Sigmoid colon (tissue), 7 donors: ENCODE measurements around the gene CA11. TPM values are rescaled to one million over a fixed set of nuclear protein-coding genes. Genes with fewer than 3 reads are reported as not detected.
A peak's percentile ranks its signal among the peaks of the same experiment; 100 is the strongest.

Experiments
- DNase-seq: peaks from one replicate; pipeline ENCODE4 v3.0.0-alpha.2; 2019
- H3K27ac ChIP-seq, 4 donors: fragments of 200-600 bp; sonication (generic); one replicate each; pipeline ENCODE4 v1.5.1; 2016 to 2019; ENCODE audit warnings: mild to moderate bottlenecking in 1 of 4
- H3K27me3 ChIP-seq, 3 donors: fragments of 200-600 bp; sonication (generic); one replicate each; pipeline ENCODE4 v1.5.1; 2019; ENCODE audit warnings: mild to moderate bottlenecking in 1 of 3
- H3K36me3 ChIP-seq, 4 donors: fragments of 200-600 bp; sonication (generic); one replicate each; pipeline ENCODE4 v1.5.1; 2016 to 2019
- H3K4me1 ChIP-seq, 4 donors: fragments of 200-600 bp; sonication (generic); one replicate each; pipeline ENCODE4 v1.5.1; 2017 to 2019
- H3K4me3 ChIP-seq, 4 donors: fragments of 200-600 bp; sonication (generic); one replicate each; pipeline ENCODE4 v1.5.1; 2017 to 2019; ENCODE audit warnings: mild to moderate bottlenecking in 2 of 4, moderate library complexity in 1 of 4
- H3K9me3 ChIP-seq, 4 donors: fragments of 200-600 bp in 3 of 4; sonication (generic) in 3 of 4; one replicate each; pipeline versions ENCODE4 v1.5.1 to v1.6.1; 2013 to 2019
- EP300 ChIP-seq, 4 donors: sonication (generic); formaldehyde crosslinking; IDR thresholded peaks; one replicate each; pipeline ENCODE4 v1.6.1; 2017; ENCODE audit warnings: antibody characterized with exemption in 4 of 4
- POLR2A ChIP-seq, 2 donors: fragments of 450-650 bp; IDR thresholded peaks; one replicate each; pipeline ENCODE4 v1.6.1; 2016; ENCODE audit warnings: antibody characterized with exemption in 2 of 2, mild to moderate bottlenecking in 2 of 2, moderate library complexity in 2 of 2
- POLR2AphosphoS5 ChIP-seq, 4 donors: sonication (generic); formaldehyde crosslinking; IDR thresholded peaks; one replicate each; pipeline ENCODE4 v1.6.1; 2017; ENCODE audit warnings: antibody characterized with exemption in 4 of 4
- WGBS, 2 donors: extraction: QIAGEN DNeasy Blood & Tissue Kit; methylation state at CpG; one replicate each; pipeline ENCODE4 v1.1.7; 2013; 5-methylcytosine and 5-hydroxymethylcytosine counted together
- intact Hi-C: fragments of 100-400 bp; cut with DNase I; formaldehyde crosslinking; loops from one replicate; pipeline ENCODE4 v1.15.1; 2023
- polyA plus RNA-seq, 3 donors: library from polyadenylated mRNA; stranded (reverse); fragments of 200-250 nt; gene quantifications; one replicate each; pipeline ENCODE4 v1.2.3, GENCODE V29; 2013
- total RNA-seq, 4 donors: library from RNA; depleted of rRNA; stranded (reverse); fragments of >200 nt; gene quantifications; one replicate each; pipeline ENCODE4 v1.1.0, GENCODE V29; 2016
- TF ChIP-seq, protein P1 (sequence below), 4 experiments: fragments of 450-650 bp in 3 of 4; fragments of 200-600 bp in 1 of 4; IDR thresholded peaks; one replicate each; pipeline ENCODE4 v1.5.1; 2016 to 2019; ENCODE audit warnings: antibody characterized with exemption in 4 of 4, mild to moderate bottlenecking in 3 of 4, moderate library complexity in 2 of 4
- donor health status: healthy with polysubstance abuse.
- donor health status: Bipolar disorder and iron deficiency.
- donor health status: healthy.

The CA11 gene
- total and polyA plus RNA-seq, 7 donors, result 2.1 to 29.6 (median 13.2) TPM

DNA sequence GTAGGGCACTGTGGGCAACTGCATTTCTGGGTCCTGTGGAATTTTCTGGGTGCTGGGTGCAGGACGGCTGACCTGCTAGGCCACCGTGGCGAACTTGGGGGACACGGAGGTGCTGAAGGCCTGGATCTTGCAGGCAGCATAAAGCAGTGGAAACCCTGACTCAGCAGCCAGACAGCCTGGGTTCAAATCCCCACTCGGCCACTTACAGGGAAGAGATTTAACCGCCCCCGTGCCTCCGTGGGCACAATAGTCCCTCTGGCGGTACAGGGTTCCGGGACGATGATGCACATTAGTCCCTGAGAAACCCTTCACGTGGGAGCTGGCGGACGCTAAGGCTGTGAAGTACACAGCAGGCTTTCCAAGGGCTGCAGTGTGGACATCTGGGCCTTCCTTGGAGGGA lies 34.1 kb downstream of the CA11 start:
- no peak for TF ChIP-seq EP300 (IDR thresholded peaks at IDR 0.05)
- no peak for TF ChIP-seq POLR2AphosphoS5 (IDR thresholded peaks at IDR 0.05)
- TF ChIP-seq POLR2A (IDR thresholded peaks at IDR 0.05), result no peak
- TF ChIP-seq, protein P1, sequence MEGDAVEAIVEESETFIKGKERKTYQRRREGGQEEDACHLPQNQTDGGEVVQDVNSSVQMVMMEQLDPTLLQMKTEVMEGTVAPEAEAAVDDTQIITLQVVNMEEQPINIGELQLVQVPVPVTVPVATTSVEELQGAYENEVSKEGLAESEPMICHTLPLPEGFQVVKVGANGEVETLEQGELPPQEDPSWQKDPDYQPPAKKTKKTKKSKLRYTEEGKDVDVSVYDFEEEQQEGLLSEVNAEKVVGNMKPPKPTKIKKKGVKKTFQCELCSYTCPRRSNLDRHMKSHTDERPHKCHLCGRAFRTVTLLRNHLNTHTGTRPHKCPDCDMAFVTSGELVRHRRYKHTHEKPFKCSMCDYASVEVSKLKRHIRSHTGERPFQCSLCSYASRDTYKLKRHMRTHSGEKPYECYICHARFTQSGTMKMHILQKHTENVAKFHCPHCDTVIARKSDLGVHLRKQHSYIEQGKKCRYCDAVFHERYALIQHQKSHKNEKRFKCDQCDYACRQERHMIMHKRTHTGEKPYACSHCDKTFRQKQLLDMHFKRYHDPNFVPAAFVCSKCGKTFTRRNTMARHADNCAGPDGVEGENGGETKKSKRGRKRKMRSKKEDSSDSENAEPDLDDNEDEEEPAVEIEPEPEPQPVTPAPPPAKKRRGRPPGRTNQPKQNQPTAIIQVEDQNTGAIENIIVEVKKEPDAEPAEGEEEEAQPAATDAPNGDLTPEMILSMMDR (IDR thresholded peaks at IDR 0.05), result no peak
- 88 to 93% methylated on average over 14 of the region's 14 CpGs for WGBS, 2 donors
- no peak overlapping the region for H3K4me3 ChIP-seq
- H3K9me3 ChIP-seq, result no peaks in the 10 kb centered on the region
- intact Hi-C loops, result no loop called here
- H3K27me3 ChIP-seq, result no peaks in the 10 kb centered on the region
- peaks cover 0 to 15% (median 10%) of the 10 kb centered on the region in 4 donors for H3K4me1 ChIP-seq
- no peak for DNase-seq
- H3K27ac ChIP-seq, result no peak overlapping the region
- peaks cover 10 to 23% (median 20%) of the 10 kb centered on the region in 4 donors for H3K36me3 ChIP-seq

DNA sequence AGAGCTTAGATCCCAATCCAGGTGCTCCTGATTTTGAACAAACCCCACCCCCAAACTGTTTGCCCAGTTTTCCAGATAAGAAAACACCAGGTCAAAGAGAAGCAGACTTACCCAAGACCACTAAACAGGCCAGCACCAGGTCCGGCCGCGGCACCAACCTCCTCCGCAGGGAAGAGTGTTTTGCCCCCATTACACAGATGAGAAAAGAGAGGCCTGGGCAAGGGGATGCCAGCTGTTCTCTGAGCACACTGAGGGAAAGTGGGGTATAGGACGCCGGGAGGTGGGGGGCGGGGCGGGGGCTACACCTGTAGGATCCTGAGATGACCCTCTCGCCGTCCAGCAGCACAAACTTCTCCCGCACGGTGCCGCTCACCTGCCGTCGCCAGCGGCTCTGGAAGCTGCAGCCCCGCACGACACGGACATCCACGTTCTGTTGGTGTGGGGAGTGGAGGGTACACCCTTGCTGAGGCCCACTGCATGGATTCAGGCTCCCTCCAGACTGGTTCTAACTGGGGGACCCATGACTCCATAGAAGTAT lies 36.3 kb downstream of the CA11 start:
- no peak overlapping the region for H3K4me3 ChIP-seq
- no peak for DNase-seq
- no peaks in the 10 kb centered on the region for H3K4me1 ChIP-seq
- no peaks in the 10 kb centered on the region for H3K9me3 ChIP-seq
- TF ChIP-seq POLR2AphosphoS5 (IDR thresholded peaks at IDR 0.05) (no peak), EP300 (IDR thresholded peaks at IDR 0.05) (no peak), POLR2A (IDR thresholded peaks at IDR 0.05) (no peak)
- TF ChIP-seq, protein P1 (IDR thresholded peaks at IDR 0.05), result no peak
- H3K27me3 ChIP-seq, result no peaks in the 10 kb centered on the region
- intact Hi-C loops, result no loop called here
- H3K36me3 ChIP-seq, result peaks cover 0 to under 1% (median 0%) of the 10 kb centered on the region in 4 donors
- H3K27ac ChIP-seq, result no peak overlapping the region
- WGBS, 2 donors, result 94 to 95% methylated on average over 20 of the region's 20 CpGs

DNA sequence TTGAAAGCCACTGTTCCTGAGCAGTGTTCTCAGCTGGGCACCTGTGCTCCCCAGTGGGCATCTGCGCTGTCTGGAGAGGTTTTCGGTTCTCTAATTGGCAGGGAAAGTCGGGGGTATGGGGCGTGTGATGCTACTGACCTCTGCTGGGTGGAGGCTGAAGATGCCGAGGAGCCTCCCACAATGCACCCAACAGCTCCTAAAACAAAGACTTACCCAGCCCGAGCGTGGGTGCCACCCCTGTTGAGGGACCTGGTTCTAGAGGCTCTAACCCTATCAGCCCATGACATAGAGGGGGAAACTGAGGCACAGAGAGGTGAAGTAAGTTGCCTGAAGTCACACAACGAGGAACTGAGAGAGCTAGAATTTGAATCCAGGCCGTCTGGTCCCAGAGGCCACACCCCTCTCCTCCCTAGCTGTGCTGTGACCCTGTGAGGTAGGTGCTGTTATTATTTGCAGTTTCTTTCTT lies 37.2 kb downstream of the CA11 start:
- intact Hi-C loops, result no loop called here
- Histone ChIP-seq H3K27me3 (no peaks in the 10 kb centered on the region), H3K36me3 (no peaks in the 10 kb centered on the region), H3K4me1 (no peaks in the 10 kb centered on the region), H3K27ac (no peak overlapping the region), H3K9me3 (no peaks in the 10 kb centered on the region), H3K4me3 (no peak overlapping the region)
- 8 to 12% methylated on average over 9 of the region's 9 CpGs for WGBS, 2 donors
- no peak for DNase-seq
- no peak for TF ChIP-seq POLR2AphosphoS5 (IDR thresholded peaks at IDR 0.05)
- TF ChIP-seq, protein P1 (IDR thresholded peaks at IDR 0.05), result peak in 2 of 4 experiments; percentile 17 to 39

DNA sequence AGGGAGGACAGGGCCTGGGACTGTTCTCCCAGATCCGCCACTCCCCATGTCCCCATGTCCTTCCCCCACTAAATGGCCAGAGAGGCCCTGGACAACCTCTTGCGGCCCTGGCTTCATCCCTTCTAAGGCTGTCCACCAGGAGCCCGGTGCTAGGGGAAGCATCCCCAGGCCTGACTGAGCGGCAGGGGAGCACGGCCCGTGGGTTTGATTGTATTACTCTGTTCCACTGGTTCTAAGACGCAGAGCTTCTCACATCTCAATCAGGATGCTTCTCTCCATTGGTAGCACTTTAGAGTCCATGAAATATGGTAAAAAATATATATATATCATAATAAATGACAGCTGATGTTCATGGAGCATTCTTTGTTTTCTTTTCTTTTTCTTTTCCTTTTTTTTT lies 38.6 kb downstream of the CA11 start:
- TF ChIP-seq POLR2A (IDR thresholded peaks at IDR 0.05) (no peak), EP300 (IDR thresholded peaks at IDR 0.05) (no peak), POLR2AphosphoS5 (IDR thresholded peaks at IDR 0.05) (no peak)
- TF ChIP-seq, protein P1 (IDR thresholded peaks at IDR 0.05), result no peak

More for the DNA sequence above, 38.6 kb downstream of the CA11 start:
- WGBS, 2 donors, result 89 to 92% methylated on average over 7 of the region's 7 CpGs
- Histone ChIP-seq H3K36me3 (no peaks in the 10 kb centered on the region), H3K4me3 (no peak overlapping the region), H3K27me3 (no peaks in the 10 kb centered on the region), H3K9me3 (no peaks in the 10 kb centered on the region), H3K4me1 (no peaks in the 10 kb centered on the region), H3K27ac (no peak overlapping the region)
- intact Hi-C loops, result no loop called here
- no peak for DNase-seq
